OCI-LY3 (cell line): ENCODE results near the gene LRRIQ3.

Experiments
- H2AFZ ChIP-seq: fragments of 200-600, 300-600 bp; shearing (Covaris generic); 2 replicates; pipeline ENCODE4 v1.6.0; 2014; ENCODE audit warnings: antibody characterized with exemption, low read depth, low read length
- H3K27ac ChIP-seq: fragments of 200-600, 300-600 bp; sonication (generic); 2 replicates; pipeline ENCODE4 v1.5.1; 2014; ENCODE audit warnings: mild to moderate bottlenecking, low read length, moderate library complexity, mixed read lengths
- H3K27me3 ChIP-seq: fragments of 200-600, 300-600 bp; sonication (generic); 2 replicates; pipeline ENCODE4 v1.6.1; 2014; ENCODE audit warnings: low read depth, low read length, mixed read lengths
- H3K36me3 ChIP-seq: fragments of 200-600, 300-600 bp; sonication (generic); replicated peaks from 2 replicates; pipeline ENCODE3; 2014; ENCODE audit warnings: low read depth, low read length, mixed read lengths
- H3K4me1 ChIP-seq: fragments of 300-600, 200-600 bp; sonication (generic); 2 replicates; pipeline ENCODE4 v1.6.1; 2014; ENCODE audit warnings: low read length, mixed read lengths
- H3K4me2 ChIP-seq: fragments of 200-600, 300-600 bp; sonication (generic); 2 replicates; pipeline ENCODE4 v1.6.1; 2014; ENCODE audit warnings: low read length, mixed read lengths
- H3K4me3 ChIP-seq: fragments of 300-600, 200-600 bp; sonication (generic); 2 replicates; pipeline ENCODE4 v1.5.1; 2014; ENCODE audit warnings: antibody characterized with exemption, mild to moderate bottlenecking, low read length, moderate library complexity
- H3K79me2 ChIP-seq: fragments of 300-600, 200-600 bp; shearing (Covaris generic); 2 replicates; pipeline ENCODE4 v1.6.1; 2014; ENCODE audit warnings: mild to moderate bottlenecking, low read length, mixed read lengths
- H3K9ac ChIP-seq: fragments of 300-600, 200-600 bp; shearing (Covaris generic); 2 replicates; pipeline ENCODE4 v1.6.0; 2014; ENCODE audit warnings: mild to moderate bottlenecking, low read length, moderate library complexity
- H3K9me3 ChIP-seq: fragments of 200-600, 300-600 bp; shearing (Covaris generic); 2 replicates; pipeline ENCODE4 v1.6.1; 2014; ENCODE audit warnings: low read length, mixed read lengths; ENCODE audit not compliant: insufficient read depth
- H4K20me1 ChIP-seq: fragments of 200-600, 300-600 bp; sonication (generic); 2 replicates; pipeline ENCODE4 v1.6.1; 2016; ENCODE audit warnings: low read length, mixed read lengths; ENCODE audit not compliant: insufficient read depth
- CTCF ChIP-seq: fragments of 200-600, 300-600 bp; sonication (generic); IDR thresholded peaks from 2 replicates; pipeline ENCODE4 v1.5.1; 2014; ENCODE audit warnings: antibody characterized with exemption, low read length, low read depth
- EZH2phosphoT487 ChIP-seq: fragments of 200-600 bp; shearing (Covaris generic); IDR thresholded peaks from 2 replicates; pipeline ENCODE4 v1.6.1; 2018; ENCODE audit warnings: antibody characterized with exemption, mixed run types, low read depth

Gene LRRIQ3

GRCh38 chr1:74012583-74012982 is 185.4 kb downstream of the LRRIQ3 start:
- TF ChIP-seq CTCF (no peak), EZH2phosphoT487 (no peak)
- no peak overlapping the region for H3K27ac ChIP-seq
- H3K9ac ChIP-seq, result no peak overlapping the region
- no peaks in the 10 kb centered on the region for H3K79me2 ChIP-seq
- peaks cover 5% of the 10 kb centered on the region; the same call in 1 of the 2 replicates for H3K4me1 ChIP-seq
- no peak overlapping the region for H2AFZ ChIP-seq
- no peaks in the 10 kb centered on the region for H3K9me3 ChIP-seq
- no peaks in the 10 kb centered on the region for H3K36me3 ChIP-seq
- no peak overlapping the region for H3K4me2 ChIP-seq
- no peaks in the 10 kb centered on the region for H3K27me3 ChIP-seq
- H4K20me1 ChIP-seq, result no peaks in the 10 kb centered on the region
- no peak overlapping the region for H3K4me3 ChIP-seq

- H3K9me3 ChIP-seq, result no peaks in the 10 kb centered on the region
- peaks cover 5% of the 10 kb centered on the region; the same call in 1 of the 2 replicates for H3K4me1 ChIP-seq
- no peak overlapping the region for H3K4me3 ChIP-seq
- H3K27ac ChIP-seq, result no peak overlapping the region
- no peak overlapping the region for H2AFZ ChIP-seq
- no peaks in the 10 kb centered on the region for H3K79me2 ChIP-seq
- no peaks in the 10 kb centered on the region for H3K36me3 ChIP-seq
- no peaks in the 10 kb centered on the region for H4K20me1 ChIP-seq
- no peak overlapping the region for H3K9ac ChIP-seq
- H3K4me2 ChIP-seq, result no peak overlapping the region
- TF ChIP-seq CTCF (no peak), EZH2phosphoT487 (no peak)
- no peaks in the 10 kb centered on the region for H3K27me3 ChIP-seq
Measured at GRCh38 chr1:74011736-74012135, 186.2 kb downstream of the LRRIQ3 start.

- H3K36me3 ChIP-seq, result no peaks in the 10 kb centered on the region
- no peak overlapping the region for H3K27ac ChIP-seq
- H3K9ac ChIP-seq, result no peak overlapping the region
- H4K20me1 ChIP-seq, result no peaks in the 10 kb centered on the region
- peak overlapping the region; percentile 53 for H2AFZ ChIP-seq
- peak overlapping the region; percentile 59 for H3K4me2 ChIP-seq
- no peaks in the 10 kb centered on the region for H3K9me3 ChIP-seq
- peaks cover 5% of the 10 kb centered on the region; the same call in 1 of the 2 replicates for H3K4me1 ChIP-seq
- no peak for TF ChIP-seq CTCF
- TF ChIP-seq EZH2phosphoT487, result no peak
- peak overlapping the region; percentile 54 for H3K4me3 ChIP-seq
- no peaks in the 10 kb centered on the region for H3K27me3 ChIP-seq
- H3K79me2 ChIP-seq, result no peaks in the 10 kb centered on the region
Measured at GRCh38 chr1:74010206-74010605, 187.8 kb downstream of the LRRIQ3 start.

GRCh38 chr1:74005533-74005932 is 192.4 kb downstream of the LRRIQ3 start:
- Histone ChIP-seq H3K36me3 (no peaks in the 10 kb centered on the region), H3K4me2 (no peak overlapping the region), H4K20me1 (no peaks in the 10 kb centered on the region), H3K4me3 (no peak overlapping the region), H3K27me3 (no peaks in the 10 kb centered on the region), H3K9ac (no peak overlapping the region), H3K79me2 (no peaks in the 10 kb centered on the region), H2AFZ (no peak overlapping the region), H3K9me3 (no peaks in the 10 kb centered on the region), H3K4me1 (peaks cover 5% of the 10 kb centered on the region; the same call in 1 of the 2 replicates), H3K27ac (no peak overlapping the region)
- TF ChIP-seq CTCF, result no peak
- no peak for TF ChIP-seq EZH2phosphoT487
